GM12878 (cell line): ENCODE measurements around the gene IL5. TPM values are rescaled to one million over a fixed set of nuclear protein-coding genes. Genes with fewer than 3 reads are reported as not detected.

Experiments
- CHD2 ChIP-seq: IDR thresholded peaks from 2 replicates; pipeline ENCODE4 v1.6.1; 2011; ENCODE audit warnings: low read depth, low read length, improper control_type of control experiment, borderline replicate concordance
- EGR1 ChIP-seq, 2 experiments: IDR thresholded peaks; 1 replicate in 1 of 2; 2 replicates in 1 of 2; pipeline ENCODE4 v1.6.1; 2011 to 2012; ENCODE audit warnings: low read depth in 2 of 2, low read length in 2 of 2, borderline replicate concordance in 1 of 2, mild to moderate bottlenecking in 1 of 2, moderate library complexity in 1 of 2
- ETV6 ChIP-seq, 2 experiments: fragments of 450-650 bp in 1 of 2; IDR thresholded peaks in 1 of 2; conservative IDR thresholded peaks in 1 of 2; 2 replicates each; pipeline ENCODE4 v1.6.1; 2014; ENCODE audit warnings: antibody characterized with exemption in 1 of 2, borderline replicate concordance in 1 of 2, low read depth in 1 of 2, mild to moderate bottlenecking in 1 of 2, moderate library complexity in 1 of 2
- GATAD2B ChIP-seq: fragments of 450-650 bp; conservative IDR thresholded peaks from 2 replicates; pipeline ENCODE4 v1.6.1; 2017; ENCODE audit warnings: low read depth, mild to moderate bottlenecking, moderate library complexity
- IKZF1 ChIP-seq: fragments of 450-650 bp; conservative IDR thresholded peaks from 2 replicates; pipeline ENCODE4 v1.6.1; 2017; ENCODE audit warnings: antibody characterized with exemption, mild to moderate bottlenecking
- IKZF2 ChIP-seq, 2 experiments: fragments of 450-650 bp; IDR thresholded peaks; 2 replicates each; pipeline ENCODE4 v1.6.1; 2017; ENCODE audit warnings: mild to moderate bottlenecking in 2 of 2, moderate library complexity in 2 of 2
- MEF2B ChIP-seq: fragments of 450-650 bp; IDR thresholded peaks from 2 replicates; pipeline ENCODE4 v1.6.1; 2018; ENCODE audit warnings: mild to moderate bottlenecking, moderate library complexity; ENCODE audit not compliant: partially characterized antibody, poor library complexity, severe bottlenecking
- NBN ChIP-seq: fragments of 450-650 bp; IDR thresholded peaks from 2 replicates; pipeline ENCODE4 v1.6.1; 2016
- POU2F2 ChIP-seq: IDR thresholded peaks from 3 replicates; pipeline ENCODE4 v1.6.1; 2011; ENCODE audit warnings: low read depth, mild to moderate bottlenecking, low read length, borderline replicate concordance
- RB1 ChIP-seq: fragments of 450-650 bp; formaldehyde crosslinking; IDR thresholded peaks from 2 replicates; pipeline ENCODE4 v1.6.1; 2017; ENCODE audit warnings: mild to moderate bottlenecking, borderline replicate concordance
- SMAD1 ChIP-seq: fragments of 450-650 bp; IDR thresholded peaks from 2 replicates; pipeline ENCODE4 v1.6.1; 2018; ENCODE audit warnings: mild to moderate bottlenecking, low read depth; ENCODE audit not compliant: partially characterized antibody
- TAF1 ChIP-seq: IDR thresholded peaks from 2 replicates; pipeline ENCODE4 v1.6.1; 2011; ENCODE audit warnings: mild to moderate bottlenecking, low read depth, low read length, borderline replicate concordance
- TBL1XR1 ChIP-seq: IDR thresholded peaks from 2 replicates; pipeline ENCODE4 v1.6.1; 2012; ENCODE audit warnings: low read depth, low read length, improper control_type of control experiment
- polyA plus RNA-seq, 11 experiments: library from polyadenylated mRNA; depleted of rRNA in 4 of 11; unstranded in 6 of 11; stranded (reverse) in 5 of 11; fragments of >200 nt; fragmentation: Nextera tagmentation in 4 of 11; fragmentation: Illumina TruSeq in 1 of 11; extraction: Ambion mirVana in 4 of 11; extraction: Trizol in 1 of 11; gene quantifications; 1 replicate in 1 of 11; 2 replicates in 10 of 11; pipeline versions ENCODE4 v1.2.1 to v1.2.3, GENCODE V29; 2011 to 2016; ENCODE audit warnings: inconsistent platforms in 2 of 11, missing spikeins in 2 of 11, low read depth in 1 of 11
- total RNA-seq, 4 experiments: library from RNA; depleted of rRNA in 3 of 4; stranded (reverse); fragments of >200 nt in 3 of 4; fragmentation: Illumina TruSeq in 1 of 4; extraction: Trizol in 1 of 4; gene quantifications; 2 replicates each; pipeline versions ENCODE4 v1.2.1 to v1.2.3, GENCODE V29; 2013 to 2021
- TF ChIP-seq, protein P1 (sequence below): fragments of 450-650 bp; IDR thresholded peaks from 2 replicates; pipeline ENCODE4 v1.6.1; 2018; ENCODE audit warnings: borderline replicate concordance, mild to moderate bottlenecking; ENCODE audit not compliant: partially characterized antibody
- TF ChIP-seq, protein P2 (sequence below): fragments of 450-650 bp; IDR thresholded peaks from 2 replicates; pipeline ENCODE4 v1.6.1; 2017; ENCODE audit warnings: mild to moderate bottlenecking, moderate library complexity
- TF ChIP-seq, protein P3 (sequence below), 3 experiments: IDR thresholded peaks in 2 of 3; conservative IDR thresholded peaks in 1 of 3; 2 replicates each; pipeline ENCODE4 v1.5.1; 2011; ENCODE audit warnings: low read depth in 3 of 3, low read length in 3 of 3, mild to moderate bottlenecking in 3 of 3, control low read depth in 2 of 3, moderate library complexity in 2 of 3, inconsistent platforms in 1 of 3, mixed read lengths in 1 of 3; ENCODE audit not compliant: control insufficient read depth in 2 of 3, insufficient read depth in 1 of 3; ENCODE audit errors: extremely low read depth in 1 of 3
- TF ChIP-seq, protein P4 (sequence below): fragments of 450-650 bp; IDR thresholded peaks from 2 replicates; pipeline ENCODE4 v1.6.1; 2016; ENCODE audit warnings: mild to moderate bottlenecking

The IL5 gene
- total and polyA plus RNA-seq, 10 of the 15 experiments (the other 5 are each of a cell fraction or from before 2014, with no cell fraction given), result not detected

DNA sequence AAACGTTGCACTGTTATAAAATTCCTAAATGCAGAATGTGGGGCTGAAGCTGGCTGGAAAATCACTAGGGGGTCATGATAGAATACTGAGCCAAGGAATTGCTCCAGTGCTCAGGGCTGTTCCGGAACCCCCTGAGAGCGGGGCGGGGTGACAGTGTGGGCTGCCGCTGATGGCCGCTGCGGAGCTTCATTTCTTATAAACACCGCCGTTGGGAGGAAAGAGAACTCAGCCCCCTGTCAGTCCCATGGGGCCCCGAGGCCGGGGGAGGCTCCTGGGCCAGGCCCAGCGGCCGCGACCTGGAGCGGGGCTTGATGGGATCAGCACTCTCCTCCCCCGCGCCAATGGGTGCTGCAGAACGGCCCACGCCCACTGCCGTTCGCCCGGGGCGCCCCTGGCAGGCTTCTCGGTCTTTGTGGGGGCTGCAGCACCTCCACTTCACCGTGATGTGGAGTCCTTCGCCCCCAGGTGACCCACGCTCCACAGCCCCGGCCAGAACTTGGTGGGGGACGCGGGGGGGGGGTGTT, 47.6 kb downstream of the IL5 start (continued):
- TF ChIP-seq GATAD2B (peak; percentile 86; the same call in 1 of the 2 replicates), TAF1 (0 out of 2 replicates have a peak, but pooled peaks have one; percentile 19), ETV6 (conservative IDR thresholded peaks at IDR 0.05 in 1 of 2, IDR thresholded peaks at IDR 0.05 in 1 of 2; ENCODE audit: borderline replicate concordance in 1 of 2, low read depth in 1 of 2) (peak in 1 of 2 experiments; percentile 23; a peak in 1 of 4 replicates), MEF2B (peak; percentile 96), SMAD1 (no peak), IKZF2 (IDR thresholded peaks at IDR 0.05) (peak; percentile 62 to 67), NBN (peak; percentile 37), CHD2 (0 out of 2 replicates have a peak, but pooled peaks have one; percentile 40), IKZF1 (peak; percentile 89), TBL1XR1 (peak; percentile 39; the same call in 1 of the 2 replicates), EGR1 (IDR thresholded peaks at IDR 0.05; ENCODE audit: borderline replicate concordance in 1 of 2, low read depth in 2 of 2, low read length in 2 of 2) (peak in 1 of 2 experiments; percentile 85; a peak in 2 of 3 replicates), RB1 (peak; percentile 57; the same call in 1 of the 2 replicates), POU2F2 (peak; percentile 19; the same call in 1 of the 3 replicates)
- TF ChIP-seq, protein P1, sequence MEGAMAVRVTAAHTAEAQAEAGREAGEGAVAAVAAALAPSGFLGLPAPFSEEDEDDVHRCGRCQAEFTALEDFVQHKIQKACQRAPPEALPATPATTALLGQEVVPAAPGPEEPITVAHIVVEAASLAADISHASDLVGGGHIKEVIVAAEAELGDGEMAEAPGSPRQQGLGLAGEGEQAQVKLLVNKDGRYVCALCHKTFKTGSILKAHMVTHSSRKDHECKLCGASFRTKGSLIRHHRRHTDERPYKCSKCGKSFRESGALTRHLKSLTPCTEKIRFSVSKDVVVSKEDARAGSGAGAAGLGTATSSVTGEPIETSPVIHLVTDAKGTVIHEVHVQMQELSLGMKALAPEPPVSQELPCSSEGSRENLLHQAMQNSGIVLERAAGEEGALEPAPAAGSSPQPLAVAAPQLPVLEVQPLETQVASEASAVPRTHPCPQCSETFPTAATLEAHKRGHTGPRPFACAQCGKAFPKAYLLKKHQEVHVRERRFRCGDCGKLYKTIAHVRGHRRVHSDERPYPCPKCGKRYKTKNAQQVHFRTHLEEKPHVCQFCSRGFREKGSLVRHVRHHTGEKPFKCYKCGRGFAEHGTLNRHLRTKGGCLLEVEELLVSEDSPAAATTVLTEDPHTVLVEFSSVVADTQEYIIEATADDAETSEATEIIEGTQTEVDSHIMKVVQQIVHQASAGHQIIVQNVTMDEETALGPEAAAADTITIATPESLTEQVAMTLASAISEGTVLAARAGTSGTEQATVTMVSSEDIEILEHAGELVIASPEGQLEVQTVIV, result no peak
- TF ChIP-seq, protein P2, sequence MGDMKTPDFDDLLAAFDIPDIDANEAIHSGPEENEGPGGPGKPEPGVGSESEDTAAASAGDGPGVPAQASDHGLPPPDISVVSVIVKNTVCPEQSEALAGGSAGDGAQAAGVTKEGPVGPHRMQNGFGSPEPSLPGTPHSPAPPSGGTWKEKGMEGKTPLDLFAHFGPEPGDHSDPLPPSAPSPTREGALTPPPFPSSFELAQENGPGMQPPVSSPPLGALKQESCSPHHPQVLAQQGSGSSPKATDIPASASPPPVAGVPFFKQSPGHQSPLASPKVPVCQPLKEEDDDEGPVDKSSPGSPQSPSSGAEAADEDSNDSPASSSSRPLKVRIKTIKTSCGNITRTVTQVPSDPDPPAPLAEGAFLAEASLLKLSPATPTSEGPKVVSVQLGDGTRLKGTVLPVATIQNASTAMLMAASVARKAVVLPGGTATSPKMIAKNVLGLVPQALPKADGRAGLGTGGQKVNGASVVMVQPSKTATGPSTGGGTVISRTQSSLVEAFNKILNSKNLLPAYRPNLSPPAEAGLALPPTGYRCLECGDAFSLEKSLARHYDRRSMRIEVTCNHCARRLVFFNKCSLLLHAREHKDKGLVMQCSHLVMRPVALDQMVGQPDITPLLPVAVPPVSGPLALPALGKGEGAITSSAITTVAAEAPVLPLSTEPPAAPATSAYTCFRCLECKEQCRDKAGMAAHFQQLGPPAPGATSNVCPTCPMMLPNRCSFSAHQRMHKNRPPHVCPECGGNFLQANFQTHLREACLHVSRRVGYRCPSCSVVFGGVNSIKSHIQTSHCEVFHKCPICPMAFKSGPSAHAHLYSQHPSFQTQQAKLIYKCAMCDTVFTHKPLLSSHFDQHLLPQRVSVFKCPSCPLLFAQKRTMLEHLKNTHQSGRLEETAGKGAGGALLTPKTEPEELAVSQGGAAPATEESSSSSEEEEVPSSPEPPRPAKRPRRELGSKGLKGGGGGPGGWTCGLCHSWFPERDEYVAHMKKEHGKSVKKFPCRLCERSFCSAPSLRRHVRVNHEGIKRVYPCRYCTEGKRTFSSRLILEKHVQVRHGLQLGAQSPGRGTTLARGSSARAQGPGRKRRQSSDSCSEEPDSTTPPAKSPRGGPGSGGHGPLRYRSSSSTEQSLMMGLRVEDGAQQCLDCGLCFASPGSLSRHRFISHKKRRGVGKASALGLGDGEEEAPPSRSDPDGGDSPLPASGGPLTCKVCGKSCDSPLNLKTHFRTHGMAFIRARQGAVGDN, result no peak
- TF ChIP-seq, protein P3, sequence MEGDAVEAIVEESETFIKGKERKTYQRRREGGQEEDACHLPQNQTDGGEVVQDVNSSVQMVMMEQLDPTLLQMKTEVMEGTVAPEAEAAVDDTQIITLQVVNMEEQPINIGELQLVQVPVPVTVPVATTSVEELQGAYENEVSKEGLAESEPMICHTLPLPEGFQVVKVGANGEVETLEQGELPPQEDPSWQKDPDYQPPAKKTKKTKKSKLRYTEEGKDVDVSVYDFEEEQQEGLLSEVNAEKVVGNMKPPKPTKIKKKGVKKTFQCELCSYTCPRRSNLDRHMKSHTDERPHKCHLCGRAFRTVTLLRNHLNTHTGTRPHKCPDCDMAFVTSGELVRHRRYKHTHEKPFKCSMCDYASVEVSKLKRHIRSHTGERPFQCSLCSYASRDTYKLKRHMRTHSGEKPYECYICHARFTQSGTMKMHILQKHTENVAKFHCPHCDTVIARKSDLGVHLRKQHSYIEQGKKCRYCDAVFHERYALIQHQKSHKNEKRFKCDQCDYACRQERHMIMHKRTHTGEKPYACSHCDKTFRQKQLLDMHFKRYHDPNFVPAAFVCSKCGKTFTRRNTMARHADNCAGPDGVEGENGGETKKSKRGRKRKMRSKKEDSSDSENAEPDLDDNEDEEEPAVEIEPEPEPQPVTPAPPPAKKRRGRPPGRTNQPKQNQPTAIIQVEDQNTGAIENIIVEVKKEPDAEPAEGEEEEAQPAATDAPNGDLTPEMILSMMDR (IDR thresholded peaks at IDR 0.05 in 2 of 3, conservative IDR thresholded peaks at IDR 0.05 in 1 of 3; ENCODE audit: control insufficient read depth in 2 of 3, extremely low read depth in 1 of 3, insufficient read depth in 1 of 3, low read depth in 3 of 3, low read length in 3 of 3), result 0 out of 6 replicates have a peak, but pooled peaks of 1 of the 3 experiments have one; percentile 7
- TF ChIP-seq, protein P4, sequence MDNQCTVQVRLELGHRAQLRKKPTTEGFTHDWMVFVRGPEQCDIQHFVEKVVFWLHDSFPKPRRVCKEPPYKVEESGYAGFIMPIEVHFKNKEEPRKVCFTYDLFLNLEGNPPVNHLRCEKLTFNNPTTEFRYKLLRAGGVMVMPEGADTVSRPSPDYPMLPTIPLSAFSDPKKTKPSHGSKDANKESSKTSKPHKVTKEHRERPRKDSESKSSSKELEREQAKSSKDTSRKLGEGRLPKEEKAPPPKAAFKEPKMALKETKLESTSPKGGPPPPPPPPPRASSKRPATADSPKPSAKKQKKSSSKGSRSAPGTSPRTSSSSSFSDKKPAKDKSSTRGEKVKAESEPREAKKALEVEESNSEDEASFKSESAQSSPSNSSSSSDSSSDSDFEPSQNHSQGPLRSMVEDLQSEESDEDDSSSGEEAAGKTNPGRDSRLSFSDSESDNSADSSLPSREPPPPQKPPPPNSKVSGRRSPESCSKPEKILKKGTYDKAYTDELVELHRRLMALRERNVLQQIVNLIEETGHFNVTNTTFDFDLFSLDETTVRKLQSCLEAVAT, result peak; percentile 43; the same call in 1 of the 2 replicates
